HG02840 (cell line): ENCODE results near the gene OR8B8.
"Not testable (repeated sequence)": the region's sequence is repeated elsewhere in the genome, so short reads cannot be mapped to it uniquely, and the experiment has no call there.

Experiments used
- ATAC-seq: cut with Tn5 transposase; IDR thresholded peaks from one replicate; pipeline ENCODE4 v1.9.1; 2021; ENCODE audit warnings: mild to moderate bottlenecking, moderate library complexity, moderate number of reproducible peaks; ENCODE audit not compliant: unreplicated experiment, low FRiP score

Gene OR8B8

GRCh38 chr11:124445646-124446150, at the start of gene OR8B8:
Gene OR8B8 (minus strand): TSS chr11:124445696. CDS start chr11:124441085, 4,611 bp downstream.
- no peak for ATAC-seq

- ATAC-seq, result no peak
Measured at GRCh38 chr11:124493016-124493655, 47.6 kb upstream of the OR8B8 start.

- ATAC-seq, result no peak
Measured at GRCh38 chr11:124483422-124483821, 37.9 kb upstream of the OR8B8 start.

- no peak for ATAC-seq
Measured at GRCh38 chr11:124482362-124483147, 37.1 kb upstream of the OR8B8 start.

GRCh38 chr11:124481365-124482323, 36.1 kb upstream of the OR8B8 start:
- no peak for ATAC-seq

- ATAC-seq, result no peak
Measured at GRCh38 chr11:124479561-124479960, 34.1 kb upstream of the OR8B8 start.

GRCh38 chr11:124475265-124475664, 29.8 kb upstream of the OR8B8 start:
- ATAC-seq, result no peak

GRCh38 chr11:124474779-124475178, 29.3 kb upstream of the OR8B8 start:
- ATAC-seq, result no peak

- no peak for ATAC-seq
Measured at GRCh38 chr11:124474079-124474478, 28.6 kb upstream of the OR8B8 start.

- no peak for ATAC-seq
Measured at GRCh38 chr11:124473476-124473875, 28.0 kb upstream of the OR8B8 start.

- ATAC-seq, result no peak
Measured at GRCh38 chr11:124470561-124471227, 25.2 kb upstream of the OR8B8 start.

GRCh38 chr11:124467381-124467927, 22.0 kb upstream of the OR8B8 start:
- ATAC-seq, result no peak

GRCh38 chr11:124465368-124465767, 19.9 kb upstream of the OR8B8 start:
- no peak for ATAC-seq

- ATAC-seq, result no peak
Measured at GRCh38 chr11:124463990-124464389, 18.5 kb upstream of the OR8B8 start.

GRCh38 chr11:124463324-124463723, 17.8 kb upstream of the OR8B8 start:
- ATAC-seq, result no peak

GRCh38 chr11:124460459-124460858, 15.0 kb upstream of the OR8B8 start:
- no peak for ATAC-seq

GRCh38 chr11:124459379-124459778, 13.9 kb upstream of the OR8B8 start:
- not testable (repeated sequence) for ATAC-seq

- ATAC-seq, result no peak
Measured at GRCh38 chr11:124454552-124454951, 9.1 kb upstream of the OR8B8 start.

GRCh38 chr11:124446916-124447315, 1.4 kb upstream of the OR8B8 start:
- no peak for ATAC-seq

GRCh38 chr11:124442847-124443246, 2.6 kb downstream of the OR8B8 start:
- no peak for ATAC-seq
